ENCODE results near the gene RIN1. TPM values are rescaled to one million over a fixed set of nuclear protein-coding genes. Genes with fewer than 3 reads are reported as not detected.

RIN1 gene
- polyA plus RNA-seq, 1 donor (not counting 4 experiments of a cell fraction or from before 2014, with no cell fraction given) = 10.6 TPM

GRCh38 chr11:66347425-66348276 lies 11.4 kb upstream of the RIN1 start, which contains the start of gene B4GAT1:
Gene B4GAT1, minus strand, starts transcription at chr11:66347629. Its CDS starts 84 bp downstream, at chr11:66347545.
- H3K36me3 ChIP-seq (ENCODE audit: control insufficient read depth in 2 of 2, extremely low read depth in 1 of 2, insufficient read depth in 2 of 2, low read length in 2 of 2) = no peaks in the 10 kb centered on the region
- dilution Hi-C loops (cut with MboI; ENCODE audit: extremely low pct_ligation_motif_present, low sequenced_read_pairs) = no loop called here
- no peak for TF ChIP-seq EZH2 (IDR thresholded peaks at IDR 0.05; ENCODE audit: low read length)
- TF ChIP-seq CTCF (optimal IDR thresholded peaks at IDR 0.05 in 1 of 3, IDR thresholded peaks at IDR 0.05 in 1 of 3, conservative IDR thresholded peaks at IDR 0.05 in 1 of 3; ENCODE audit: extremely low read depth in 1 of 3, insufficient read depth in 2 of 3, low read length in 3 of 3) = no peak

GRCh38 chr11:66346476-66347424 lies 10.5 kb upstream of the RIN1 start:
- Histone ChIP-seq H3K4me3 (ENCODE audit: control insufficient read depth in 2 of 3, extremely low read depth in 1 of 3, insufficient read depth in 2 of 3, low read depth in 1 of 3, low read length in 3 of 3) (peak overlapping the region; percentile 80 to 88 (median 81)), H3K4me1 (ENCODE audit: control insufficient read depth, extremely low read depth, insufficient read depth, low read length) (peaks cover 31% of the 10 kb centered on the region), H3K4me2 (ENCODE audit: control insufficient read depth, extremely low read depth, insufficient read depth, low read depth, low read length) (peak overlapping the region; percentile 96), H2AFZ (ENCODE audit: control insufficient read depth, low read length) (peak overlapping the region; percentile 96), H3K36me3 (ENCODE audit: control insufficient read depth in 2 of 2, extremely low read depth in 1 of 2, insufficient read depth in 2 of 2, low read length in 2 of 2) (peaks cover 0 to 4% of the 10 kb centered on the region in 2 experiments), H4K20me1 (ENCODE audit: control insufficient read depth, extremely low read depth, insufficient read depth, low read length) (no peaks in the 10 kb centered on the region), H3K9ac (ENCODE audit: control insufficient read depth, extremely low read depth, insufficient read depth, low read length) (peak overlapping the region; percentile 75), H3K27ac (ENCODE audit: control insufficient read depth, insufficient read depth, low read length) (no peak overlapping the region), H3K27me3 (ENCODE audit: control insufficient read depth, extremely low read depth, insufficient read depth, low read length) (no peaks in the 10 kb centered on the region), H3K9me3 (ENCODE audit: control insufficient read depth, low read depth, low read length) (no peaks in the 10 kb centered on the region), H3K9me1 (ENCODE audit: control insufficient read depth, extremely low read depth, insufficient read depth, low read length) (no peaks in the 10 kb centered on the region), H3K79me2 (ENCODE audit: control insufficient read depth, insufficient read depth, low read length) (peaks cover 30% of the 10 kb centered on the region)
- no peak for FAIRE-seq
- TF ChIP-seq CTCF (optimal IDR thresholded peaks at IDR 0.05 in 1 of 3, IDR thresholded peaks at IDR 0.05 in 1 of 3, conservative IDR thresholded peaks at IDR 0.05 in 1 of 3; ENCODE audit: extremely low read depth in 1 of 3, insufficient read depth in 2 of 3, low read length in 3 of 3) (peak in 1 of 3 experiments; percentile 2), EZH2 (IDR thresholded peaks at IDR 0.05; ENCODE audit: low read length) (no peak)
- dilution Hi-C loops (cut with MboI; ENCODE audit: extremely low pct_ligation_motif_present, low sequenced_read_pairs) = no loop called here
- no peak for DNase-seq (ENCODE audit: low read depth, low spot score)

More at GRCh38 chr11:66347425-66348276, 11.4 kb upstream of the RIN1 start, which contains the start of gene B4GAT1:
- H3K9ac ChIP-seq (ENCODE audit: control insufficient read depth, extremely low read depth, insufficient read depth, low read length) = peak within 1 kb of the TSS; percentile 75
- peaks cover 31% of the 10 kb centered on the region for H3K4me1 ChIP-seq (ENCODE audit: control insufficient read depth, extremely low read depth, insufficient read depth, low read length)
- no peaks in the 10 kb centered on the region for H4K20me1 ChIP-seq (ENCODE audit: control insufficient read depth, extremely low read depth, insufficient read depth, low read length)
- peak within 1 kb of the TSS; percentile 23 for H3K27ac ChIP-seq (ENCODE audit: control insufficient read depth, insufficient read depth, low read length)
- H3K4me3 ChIP-seq (ENCODE audit: control insufficient read depth in 2 of 3, extremely low read depth in 1 of 3, insufficient read depth in 2 of 3, low read depth in 1 of 3, low read length in 3 of 3) = peak within 1 kb of the TSS; percentile 80 to 88 (median 81)
- H3K79me2 ChIP-seq (ENCODE audit: control insufficient read depth, insufficient read depth, low read length) = peaks cover 28% of the 10 kb centered on the region
- no peak for FAIRE-seq
- peak within 1 kb of the TSS; percentile 96 for H3K4me2 ChIP-seq (ENCODE audit: control insufficient read depth, extremely low read depth, insufficient read depth, low read depth, low read length)
- DNase-seq (ENCODE audit: low read depth, low spot score) = peak; percentile 93
- no peaks in the 10 kb centered on the region for H3K27me3 ChIP-seq (ENCODE audit: control insufficient read depth, extremely low read depth, insufficient read depth, low read length)
- no peaks in the 10 kb centered on the region for H3K9me3 ChIP-seq (ENCODE audit: control insufficient read depth, low read depth, low read length)
- no peaks in the 10 kb centered on the region for H3K9me1 ChIP-seq (ENCODE audit: control insufficient read depth, extremely low read depth, insufficient read depth, low read length)
- H2AFZ ChIP-seq (ENCODE audit: control insufficient read depth, low read length) = peak within 1 kb of the TSS; percentile 96

Data from keratinocyte (primary cell).